GM10266 (cell line): Measurements from ENCODE around the gene STAP2.

ENCODE experiments used
- DNase-seq: peaks from one replicate; pipeline ENCODE4 v3.0.0; 2012; ENCODE audit errors: extremely low spot score
- TF ChIP-seq, protein P1 (sequence below): IDR thresholded peaks from 2 replicates; pipeline ENCODE4 v1.5.1; 2012; ENCODE audit warnings: mild to moderate bottlenecking, low read depth; ENCODE audit not compliant: control insufficient read depth, insufficient read depth; ENCODE audit errors: missing control alignments

The STAP2 gene

DNA sequence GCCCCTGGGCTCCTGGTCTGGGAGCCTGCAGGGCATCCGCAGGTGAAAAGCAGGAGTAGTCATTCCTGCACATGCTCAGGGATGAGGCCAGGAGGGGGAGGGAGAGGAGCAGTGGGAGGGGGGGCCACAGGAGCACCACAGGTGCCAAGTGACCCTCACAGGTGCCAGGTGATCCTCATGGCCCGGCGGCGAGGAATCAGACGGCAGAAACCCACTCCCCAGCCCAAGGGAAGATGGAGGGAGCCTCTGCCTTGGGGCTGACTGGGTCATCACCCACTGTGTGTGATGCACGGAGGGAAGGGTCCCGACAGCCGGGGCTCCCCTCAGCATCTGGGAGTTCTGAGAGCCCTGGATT lies 34.4 kb upstream of the STAP2 start:
- no peak for DNase-seq
- TF ChIP-seq, protein P1, sequence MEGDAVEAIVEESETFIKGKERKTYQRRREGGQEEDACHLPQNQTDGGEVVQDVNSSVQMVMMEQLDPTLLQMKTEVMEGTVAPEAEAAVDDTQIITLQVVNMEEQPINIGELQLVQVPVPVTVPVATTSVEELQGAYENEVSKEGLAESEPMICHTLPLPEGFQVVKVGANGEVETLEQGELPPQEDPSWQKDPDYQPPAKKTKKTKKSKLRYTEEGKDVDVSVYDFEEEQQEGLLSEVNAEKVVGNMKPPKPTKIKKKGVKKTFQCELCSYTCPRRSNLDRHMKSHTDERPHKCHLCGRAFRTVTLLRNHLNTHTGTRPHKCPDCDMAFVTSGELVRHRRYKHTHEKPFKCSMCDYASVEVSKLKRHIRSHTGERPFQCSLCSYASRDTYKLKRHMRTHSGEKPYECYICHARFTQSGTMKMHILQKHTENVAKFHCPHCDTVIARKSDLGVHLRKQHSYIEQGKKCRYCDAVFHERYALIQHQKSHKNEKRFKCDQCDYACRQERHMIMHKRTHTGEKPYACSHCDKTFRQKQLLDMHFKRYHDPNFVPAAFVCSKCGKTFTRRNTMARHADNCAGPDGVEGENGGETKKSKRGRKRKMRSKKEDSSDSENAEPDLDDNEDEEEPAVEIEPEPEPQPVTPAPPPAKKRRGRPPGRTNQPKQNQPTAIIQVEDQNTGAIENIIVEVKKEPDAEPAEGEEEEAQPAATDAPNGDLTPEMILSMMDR: no peak

DNA sequence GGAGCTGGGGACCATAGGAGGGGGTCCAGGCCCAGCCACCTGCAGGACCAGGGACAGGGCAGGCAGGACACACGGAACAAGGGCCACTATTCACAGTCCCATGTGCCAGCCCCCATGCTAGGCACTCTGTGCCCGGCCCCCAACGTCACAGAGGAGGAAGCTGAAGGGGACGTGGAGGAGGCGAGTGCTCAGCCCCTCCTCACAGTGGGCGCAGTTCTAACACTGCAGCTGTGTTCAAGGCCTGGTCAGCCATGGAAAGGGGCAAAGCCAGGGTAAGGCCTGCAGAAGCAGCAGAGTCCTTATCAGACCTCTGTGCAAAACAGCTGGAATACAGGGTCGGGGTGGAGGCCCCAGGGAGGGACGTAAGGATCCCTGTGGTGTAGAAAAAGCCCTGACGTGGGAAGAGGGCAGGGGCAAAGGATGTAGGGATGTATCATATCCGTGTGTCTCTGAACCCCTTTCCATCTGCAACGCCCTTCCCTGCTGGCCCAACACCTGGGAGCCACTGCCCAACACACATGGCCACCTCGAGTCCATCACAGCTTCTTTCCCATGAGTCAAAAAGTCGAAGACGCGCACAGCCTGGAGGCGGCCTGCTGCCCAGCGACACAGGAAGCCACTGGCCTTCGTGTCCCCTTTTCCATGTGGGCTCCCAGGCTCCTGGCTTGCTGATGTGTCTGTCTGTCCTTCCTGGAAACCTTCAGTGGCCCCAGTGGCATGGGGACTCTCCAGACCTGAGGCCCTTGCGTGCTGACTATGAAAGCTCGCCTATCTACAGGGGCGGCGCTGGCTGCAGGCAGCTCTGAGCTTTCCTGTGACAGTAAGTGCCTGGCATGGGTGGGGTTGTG lies 33.8 kb upstream of the STAP2 start:
- TF ChIP-seq, protein P1: no peak
- DNase-seq: no peak

DNA sequence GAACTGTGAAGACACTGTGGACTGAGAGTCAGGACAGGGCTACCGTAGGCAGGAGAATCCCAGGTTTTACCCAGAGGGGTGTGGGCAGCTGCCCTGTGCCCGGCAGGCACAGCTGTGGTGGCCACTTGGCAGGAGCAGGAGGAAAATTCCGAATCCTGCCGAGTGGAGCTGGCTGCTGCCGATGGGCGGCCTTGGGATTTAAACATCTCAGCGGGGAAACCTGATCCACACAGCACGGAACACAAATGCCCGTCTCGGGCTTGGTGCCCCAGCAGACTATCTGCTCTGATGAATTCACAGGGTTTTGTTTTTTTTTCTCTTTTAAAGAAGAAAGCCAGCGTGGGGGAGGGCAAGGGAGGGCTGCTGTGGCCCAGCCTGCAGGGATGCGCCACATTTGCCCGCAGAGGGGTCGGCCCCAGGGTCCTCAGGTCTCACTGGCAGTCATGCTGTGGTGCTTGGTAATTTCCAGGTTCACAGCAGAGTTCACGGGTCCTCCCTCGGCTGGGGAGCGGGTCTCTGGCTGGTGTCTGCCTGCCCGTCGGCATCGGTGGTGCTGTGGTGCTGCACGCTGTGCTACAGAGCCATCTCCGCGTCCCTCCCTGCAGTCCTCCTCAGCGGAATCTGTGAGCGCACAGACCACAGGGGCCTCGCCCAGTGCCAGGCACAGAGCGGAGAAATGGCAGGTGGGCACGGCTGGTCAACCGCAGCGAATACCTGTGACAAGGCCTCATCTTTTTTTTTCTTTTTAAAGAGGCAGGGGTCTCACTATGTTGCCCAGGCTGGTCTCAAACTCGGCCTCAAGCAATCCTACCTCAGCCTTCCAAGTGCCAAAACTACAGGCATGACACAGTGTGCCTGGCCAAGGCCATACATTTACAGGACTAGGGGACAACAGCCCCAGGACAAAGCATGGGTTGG lies 32.9 kb upstream of the STAP2 start:
- DNase-seq: no peak

DNA sequence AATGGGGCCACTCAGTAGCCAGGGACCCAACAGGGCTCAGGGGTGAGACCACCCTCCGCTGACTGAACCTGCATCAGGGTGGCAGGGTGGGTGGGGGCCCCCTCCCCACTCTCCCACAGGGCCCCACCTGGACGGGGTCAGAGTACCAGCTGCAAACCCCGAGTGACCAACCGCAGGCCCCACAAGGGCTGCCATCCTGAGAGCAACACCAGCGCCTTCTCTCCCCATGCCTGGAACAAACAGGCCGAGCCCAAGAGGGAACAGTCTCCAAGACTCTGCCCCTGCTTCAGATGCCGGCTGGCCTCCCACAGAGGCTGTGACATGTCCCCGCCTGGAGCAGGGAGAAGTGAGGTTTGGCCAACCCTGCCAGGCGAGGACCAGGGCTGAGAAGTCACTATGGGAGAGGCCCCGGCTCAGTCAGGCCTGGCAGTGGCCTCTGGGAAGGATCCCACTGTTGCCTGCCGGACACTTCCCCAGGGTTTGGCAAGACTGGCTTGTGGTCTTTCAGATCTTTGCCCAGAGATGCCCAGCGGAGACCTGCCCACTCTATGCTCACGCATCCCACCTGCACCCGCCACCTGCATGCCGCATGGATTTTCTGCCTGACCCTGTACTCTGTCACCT lies 31.9 kb upstream of the STAP2 start:
- TF ChIP-seq, protein P1: no peak

More for the DNA sequence above, 32.9 kb upstream of the STAP2 start:
- TF ChIP-seq, protein P1: no peak

DNA sequence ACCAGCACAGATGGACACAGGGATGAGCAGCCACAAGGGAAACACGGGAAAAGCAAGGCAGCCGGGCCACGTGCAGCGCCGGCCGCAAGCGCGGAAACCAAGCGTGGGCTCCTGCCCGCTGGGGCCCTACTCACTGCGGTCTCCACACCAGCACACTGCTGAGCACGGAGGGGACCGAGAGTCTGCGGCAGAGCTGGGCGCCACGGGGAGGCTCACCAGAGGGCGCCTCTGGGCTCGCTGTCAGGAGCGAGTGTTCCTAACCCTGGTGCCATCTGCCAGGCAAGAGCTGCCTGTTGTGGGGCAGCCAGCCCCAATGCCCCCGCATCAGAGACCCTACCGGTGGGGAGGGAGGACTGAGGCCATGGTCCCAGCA lies 31.2 kb upstream of the STAP2 start:
- DNase-seq: no peak
- TF ChIP-seq, protein P1: peak; percentile 62

More for the DNA sequence above, 31.9 kb upstream of the STAP2 start:
- DNase-seq: no peak

DNA sequence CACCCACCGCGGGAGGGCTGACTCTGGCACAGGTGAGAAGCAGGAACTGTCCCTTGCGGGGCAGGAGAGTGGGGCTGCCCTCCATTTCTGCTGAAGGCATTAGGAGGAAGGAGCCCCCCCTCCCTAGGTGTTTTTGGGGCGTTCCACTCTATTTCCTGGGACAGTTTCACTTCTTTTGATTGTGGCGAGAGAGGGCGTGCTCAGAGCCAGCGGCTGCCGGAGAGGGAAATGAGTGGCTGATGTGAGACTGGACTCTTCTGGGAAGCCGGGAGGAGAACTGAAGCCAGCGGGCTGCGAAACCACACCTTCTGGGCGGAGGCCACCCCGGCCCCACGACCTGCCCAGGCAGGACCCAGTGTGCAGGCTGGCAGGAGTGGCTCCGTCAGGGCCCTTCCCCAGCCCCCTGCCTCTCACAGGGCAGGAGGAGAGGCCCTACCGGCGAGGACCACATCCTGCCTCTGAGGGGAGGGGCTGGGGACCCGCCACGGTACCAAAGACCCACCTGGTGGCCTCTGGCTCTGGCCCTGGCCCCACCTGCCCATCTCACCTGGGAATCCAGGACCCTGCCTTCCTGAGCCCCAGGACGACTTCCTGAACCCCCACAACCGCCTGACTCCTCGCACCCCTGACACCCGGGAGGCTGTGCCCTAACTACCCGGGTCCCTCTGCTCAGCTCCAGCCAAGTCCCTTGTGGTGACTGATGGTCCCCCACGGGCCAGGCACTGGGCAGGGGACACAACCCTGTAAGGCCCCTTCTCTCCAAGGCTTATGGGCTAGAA lies 30.7 kb upstream of the STAP2 start:
- DNase-seq: peak; percentile 78
- TF ChIP-seq, protein P1: no peak
